Thymus (tissue), 11 donors: ENCODE data around the gene ZC3HAV1. TPM values are rescaled to one million over a fixed set of nuclear protein-coding genes. Genes with fewer than 3 reads are reported as not detected.
"Not testable (repeated sequence)": the region's sequence is repeated elsewhere in the genome, so short reads cannot be mapped to it uniquely, and the experiment has no call there.

Experiments used
- DNase-seq, 9 donors: peaks; one replicate each; pipeline ENCODE4 v3.0.0-alpha.2; 2013; ENCODE audit warnings: low spot score in 9 of 9, low read depth in 6 of 9, missing footprints in 1 of 9
- H3K27ac ChIP-seq, 2 donors: one replicate each; pipeline ENCODE4 v1.5.1; 2013; ENCODE audit warnings: control low read depth in 1 of 2, low read depth in 1 of 2, low read length in 1 of 2, mild to moderate bottlenecking in 1 of 2, moderate library complexity in 1 of 2
- H3K27me3 ChIP-seq, 2 donors: one replicate each; pipeline ENCODE4 v1.5.1; 2013; ENCODE audit warnings: low read length in 1 of 2; ENCODE audit not compliant: control insufficient read depth in 2 of 2, insufficient read depth in 1 of 2
- H3K36me3 ChIP-seq, 2 donors: one replicate each; pipeline ENCODE4 v1.5.1; 2013; ENCODE audit warnings: low read length in 1 of 2, mild to moderate bottlenecking in 1 of 2, moderate library complexity in 1 of 2; ENCODE audit not compliant: control insufficient read depth in 2 of 2, insufficient read depth in 2 of 2
- H3K4me1 ChIP-seq, 2 donors: one replicate each; pipeline ENCODE4 v1.5.1; 2013; ENCODE audit warnings: low read length in 2 of 2; ENCODE audit not compliant: control insufficient read depth in 2 of 2, insufficient read depth in 2 of 2
- H3K4me3 ChIP-seq, 2 donors: one replicate each; pipeline ENCODE4 v1.5.1; 2013; ENCODE audit warnings: low read length in 2 of 2, control low read depth in 1 of 2, mild to moderate bottlenecking in 1 of 2
- H3K9me3 ChIP-seq, 2 donors: one replicate each; pipeline ENCODE4 v1.5.1; 2013; ENCODE audit warnings: low read length in 1 of 2, mild to moderate bottlenecking in 1 of 2; ENCODE audit not compliant: control insufficient read depth in 2 of 2, insufficient read depth in 1 of 2
- WGBS: extraction: QIAGEN DNeasy Blood & Tissue Kit; methylation state at CpG from one replicate; pipeline ENCODE4 v1.1.7; 2013; 5-methylcytosine and 5-hydroxymethylcytosine counted together
- polyA plus RNA-seq: library from polyadenylated mRNA; stranded (reverse); fragments of 200-250 nt; gene quantifications from one replicate; pipeline ENCODE4 v1.2.3, GENCODE V29; 2013
- total RNA-seq: library from RNA; stranded (reverse); fragments of 120-200 nt; gene quantifications from one replicate; pipeline ENCODE4 v1.2.4, GENCODE V29; 2013
- donor health status: healthy.

The ZC3HAV1 gene
- total and polyA plus RNA-seq, 2 donors = 26.5 to 27.4 TPM

- WGBS = 95% methylated on average over 6 of the region's 6 CpGs
- H3K9me3 ChIP-seq = no peaks in the 10 kb centered on the region
- H3K27me3 ChIP-seq = peaks cover 0 to 5% of the 10 kb centered on the region in 2 donors
- no peak overlapping the region for H3K4me3 ChIP-seq
- H3K4me1 ChIP-seq = peaks cover 19 to 22% of the 10 kb centered on the region in 2 donors
- no peak overlapping the region for H3K27ac ChIP-seq
- H3K36me3 ChIP-seq = peaks cover 13 to 35% of the 10 kb centered on the region in 2 donors
- DNase-seq = peak in 2 of 9 donors; percentile 21 to 35
Observed at GRCh38 chr7:139033346-139034114, 76.0 kb downstream of the ZC3HAV1 start.

DNA sequence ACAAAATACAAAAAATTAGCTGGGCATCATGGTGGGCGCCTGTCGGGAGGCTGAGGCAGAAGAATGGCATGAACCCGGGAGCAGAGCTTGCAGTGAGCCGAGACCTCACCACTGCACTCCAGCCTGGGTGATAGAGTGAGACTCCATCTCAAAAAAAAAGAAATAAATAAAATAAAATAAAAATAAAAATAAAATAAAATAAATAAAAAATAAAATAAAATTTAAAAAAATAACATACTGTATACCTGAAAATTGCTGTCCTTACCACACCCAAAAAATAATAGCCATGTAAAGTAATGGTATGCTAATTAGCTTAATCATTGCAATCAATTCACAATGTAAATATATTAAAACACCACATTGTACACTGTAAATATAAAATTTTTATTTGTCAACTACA lies 77.0 kb downstream of the ZC3HAV1 start:
- H3K4me1 ChIP-seq = peaks cover 19 to 22% of the 10 kb centered on the region in 2 donors
- WGBS = 90% methylated on average over 4 of the region's 4 CpGs
- H3K27ac ChIP-seq = no peak overlapping the region
- H3K36me3 ChIP-seq = peaks cover 13 to 42% of the 10 kb centered on the region in 2 donors
- H3K9me3 ChIP-seq = no peaks in the 10 kb centered on the region
- H3K4me3 ChIP-seq = no peak overlapping the region
- no peak for DNase-seq
- peaks cover 0 to 5% of the 10 kb centered on the region in 2 donors for H3K27me3 ChIP-seq

- H3K36me3 ChIP-seq = peaks cover 14 to 66% of the 10 kb centered on the region in 2 donors
- no peak for DNase-seq
- 95% methylated on average over 3 of the region's 3 CpGs for whole genome bisulfite sequencing
- no peaks in the 10 kb centered on the region for H3K9me3 ChIP-seq
- no peaks in the 10 kb centered on the region for H3K27me3 ChIP-seq
- no peak overlapping the region for H3K4me3 ChIP-seq
- H3K27ac ChIP-seq = no peak overlapping the region
- peaks cover 5 to 8% of the 10 kb centered on the region in 2 donors for H3K4me1 ChIP-seq
Observed at GRCh38 chr7:139029353-139029752, 80.2 kb downstream of the ZC3HAV1 start.

GRCh38 chr7:139026551-139026950 lies 83.0 kb downstream of the ZC3HAV1 start:
- no peak overlapping the region for H3K4me3 ChIP-seq
- 96% methylated on average over 6 of the region's 6 CpGs for WGBS
- H3K9me3 ChIP-seq = no peaks in the 10 kb centered on the region
- no peak for DNase-seq
- H3K27ac ChIP-seq = no peak overlapping the region
- no peaks in the 10 kb centered on the region for H3K27me3 ChIP-seq
- peaks cover 14 to 59% of the 10 kb centered on the region in 2 donors for H3K36me3 ChIP-seq
- no peaks in the 10 kb centered on the region for H3K4me1 ChIP-seq

DNA sequence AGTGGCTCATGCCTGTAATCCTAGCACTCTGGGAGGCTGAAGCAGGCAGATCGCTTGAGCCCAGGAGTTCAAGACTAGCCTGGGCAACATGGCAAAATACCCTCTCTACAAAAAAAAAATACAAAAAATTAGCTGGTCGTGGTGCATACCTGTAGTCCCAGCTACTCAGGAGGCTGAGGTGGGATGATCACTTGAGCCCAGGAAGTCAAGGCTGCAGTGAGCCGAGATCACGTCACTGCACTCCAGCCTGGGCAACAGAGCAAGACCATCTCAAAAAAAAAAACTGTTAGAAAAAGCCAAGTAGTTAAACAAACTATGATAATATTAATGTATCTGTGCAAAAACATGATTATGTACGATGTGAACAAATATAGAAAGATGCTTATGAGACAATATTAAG lies 83.7 kb downstream of the ZC3HAV1 start:
- H3K4me3 ChIP-seq, H3K9me3 ChIP-seq, H3K27me3 ChIP-seq, H3K27ac ChIP-seq, H3K4me1 ChIP-seq, DNase-seq: not testable (repeated sequence)
- peaks cover 14 to 59% of the 10 kb centered on the region in 2 donors for H3K36me3 ChIP-seq
- 97% methylated on average over 5 of the region's 5 CpGs for WGBS

GRCh38 chr7:139023076-139023475 lies 86.4 kb downstream of the ZC3HAV1 start:
- Histone ChIP-seq H3K4me1 (no peaks in the 10 kb centered on the region), H3K36me3 (peaks cover 3 to 37% of the 10 kb centered on the region in 2 donors), H3K4me3 (no peak overlapping the region), H3K9me3 (no peaks in the 10 kb centered on the region), H3K27ac (no peak overlapping the region), H3K27me3 (no peaks in the 10 kb centered on the region)
- DNase-seq = no peak
- WGBS = 94% methylated on average over 5 of the region's 5 CpGs

DNA sequence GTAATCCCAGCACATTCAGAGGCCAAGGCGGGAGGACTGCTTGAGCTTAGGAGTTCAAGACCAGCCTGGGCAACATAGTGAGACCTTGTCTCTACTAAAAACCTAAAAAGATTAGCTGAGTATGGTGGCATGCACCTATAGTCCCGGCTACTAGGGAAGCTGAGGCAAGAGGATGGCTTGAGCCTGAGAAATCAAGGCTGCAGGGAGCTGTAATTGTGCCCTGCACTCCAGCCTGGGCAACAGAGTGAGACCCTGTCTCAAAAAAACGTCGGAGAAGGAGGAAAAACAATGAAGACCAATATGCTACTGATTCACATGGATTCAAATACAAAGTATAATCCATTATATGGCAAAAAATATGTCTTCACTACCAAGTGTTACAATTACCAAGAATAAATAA lies 87.2 kb downstream of the ZC3HAV1 start:
- no peaks in the 10 kb centered on the region for H3K9me3 ChIP-seq
- peaks cover 3 to 32% of the 10 kb centered on the region in 2 donors for H3K36me3 ChIP-seq
- DNase-seq = no peak
- no peaks in the 10 kb centered on the region for H3K4me1 ChIP-seq
- H3K27ac ChIP-seq = no peak overlapping the region
- H3K27me3 ChIP-seq = no peaks in the 10 kb centered on the region
- H3K4me3 ChIP-seq = no peak overlapping the region
- 68% methylated on average over 4 of the region's 4 CpGs for WGBS

DNA sequence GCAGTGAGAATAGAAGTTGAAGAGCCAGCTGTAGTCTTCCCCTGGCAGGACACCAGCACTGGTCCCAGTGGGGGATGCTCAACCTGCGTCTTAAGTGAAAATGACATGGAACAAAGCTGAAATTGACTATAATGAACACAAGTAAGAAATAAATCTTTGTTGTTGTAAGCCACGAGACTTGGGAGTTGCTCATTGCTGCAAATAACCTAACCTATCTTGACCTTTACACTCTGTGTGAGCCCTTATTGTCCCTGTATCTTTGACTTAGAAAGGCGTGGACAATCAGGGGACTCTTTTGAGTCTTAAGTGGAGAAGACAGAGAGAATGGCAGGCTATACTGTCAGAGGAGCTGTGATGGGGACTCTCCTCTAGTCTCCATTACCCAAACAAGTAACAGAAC lies 90.6 kb downstream of the ZC3HAV1 start:
- no peaks in the 10 kb centered on the region for H3K27me3 ChIP-seq
- H3K9me3 ChIP-seq = no peaks in the 10 kb centered on the region
- no peak overlapping the region for H3K4me3 ChIP-seq
- H3K27ac ChIP-seq = no peak overlapping the region
- no peaks in the 10 kb centered on the region for H3K4me1 ChIP-seq
- peaks cover 0 to 10% of the 10 kb centered on the region in 2 donors for H3K36me3 ChIP-seq
- 96% methylated on average over 3 of the region's 3 CpGs for WGBS
- no peak for DNase-seq

DNA sequence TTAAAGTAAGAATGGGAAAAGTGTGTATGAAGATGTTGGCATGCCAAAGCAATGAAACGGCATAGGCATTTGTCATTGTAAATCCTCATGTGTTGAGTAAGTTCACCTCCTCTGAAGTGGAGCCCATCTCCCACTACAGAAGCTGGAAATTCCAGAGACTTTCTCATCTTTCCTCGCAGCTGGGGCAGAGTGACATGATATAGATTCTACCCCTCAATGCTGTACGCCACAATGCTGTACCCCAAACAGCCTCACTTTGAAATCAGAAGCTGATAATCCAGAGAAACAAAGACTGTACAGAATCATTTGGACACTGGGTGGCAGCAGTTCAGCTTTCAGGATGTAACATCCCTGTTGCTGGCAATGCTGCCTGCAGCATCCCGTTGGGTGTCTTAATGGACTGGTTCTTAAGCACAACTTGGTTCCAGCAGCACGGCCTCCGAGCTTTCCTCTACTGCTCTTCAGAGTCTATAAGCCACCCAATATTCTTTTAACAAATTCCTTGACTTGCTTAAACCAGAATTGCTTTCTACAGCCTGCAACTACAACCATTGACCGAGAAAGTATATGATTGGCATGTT lies 92.5 kb downstream of the ZC3HAV1 start:
- no peaks in the 10 kb centered on the region for H3K27me3 ChIP-seq
- peaks cover 0 to 5% of the 10 kb centered on the region in 2 donors for H3K36me3 ChIP-seq
- H3K4me3 ChIP-seq = no peak overlapping the region
- H3K9me3 ChIP-seq = no peaks in the 10 kb centered on the region
- H3K4me1 ChIP-seq = no peaks in the 10 kb centered on the region
- peak in 6 of 9 donors; percentile 47 to 79 (median 54) for DNase-seq
- H3K27ac ChIP-seq = no peak overlapping the region
- 44% methylated on average over 7 of the region's 7 CpGs for WGBS
